Liver (tissue), 9 donors: ENCODE data around the gene IL4. TPM values are rescaled to one million over a fixed set of nuclear protein-coding genes. Genes with fewer than 3 reads are reported as not detected.

Experiments
- DNase-seq: peaks from one replicate; pipeline ENCODE4 v3.0.0-alpha.2; 2017; ENCODE audit warnings: low spot score
- H3K27ac ChIP-seq, 2 donors: one replicate each; pipeline ENCODE4 v1.7.0; 2013; ENCODE audit warnings: inconsistent platforms in 2 of 2, low read length in 2 of 2, control low read depth in 1 of 2, low read depth in 1 of 2, mild to moderate bottlenecking in 1 of 2
- H3K27me3 ChIP-seq, 4 donors: one replicate each; pipeline versions ENCODE4 v1.6.1 to v1.7.0; 2013; ENCODE audit warnings: low read length in 3 of 4, inconsistent platforms in 1 of 4, mild to moderate bottlenecking in 1 of 4, moderate library complexity in 1 of 4; ENCODE audit not compliant: control insufficient read depth in 4 of 4, insufficient read depth in 4 of 4
- H3K36me3 ChIP-seq, 4 donors: one replicate each; pipeline versions ENCODE4 v1.6.1 to v1.7.0; 2013; ENCODE audit warnings: low read length in 3 of 4, mild to moderate bottlenecking in 3 of 4, low read depth in 1 of 4, moderate library complexity in 1 of 4; ENCODE audit not compliant: control insufficient read depth in 4 of 4, insufficient read depth in 3 of 4
- H3K4me1 ChIP-seq, 4 donors: one replicate each; pipeline versions ENCODE4 v1.6.1 to v1.7.0; 2013; ENCODE audit warnings: low read length in 3 of 4, mild to moderate bottlenecking in 3 of 4, moderate library complexity in 1 of 4; ENCODE audit not compliant: control insufficient read depth in 4 of 4, insufficient read depth in 4 of 4
- H3K4me3 ChIP-seq, 3 donors: one replicate each; pipeline versions ENCODE4 v1.6.1 to v1.7.0; 2013; ENCODE audit warnings: low read length in 3 of 3, control low read depth in 1 of 3, low read depth in 1 of 3, mild to moderate bottlenecking in 1 of 3
- H3K9ac ChIP-seq, 2 donors: one replicate each; pipeline ENCODE4 v1.7.0; 2013; ENCODE audit warnings: low read length in 2 of 2, mild to moderate bottlenecking in 2 of 2, moderate library complexity in 2 of 2, control low read depth in 1 of 2, low read depth in 1 of 2
- H3K9me3 ChIP-seq, 4 donors: one replicate each; pipeline versions ENCODE4 v1.6.1 to v1.7.0; 2013; ENCODE audit warnings: low read length in 3 of 4; ENCODE audit not compliant: control insufficient read depth in 4 of 4
- EGR1 ChIP-seq, 2 donors: IDR thresholded peaks; 2 replicates each; pipeline ENCODE4 v1.6.1; 2016 to 2018; ENCODE audit warnings: antibody characterized with exemption in 2 of 2, low read depth in 2 of 2
- FOXA1 ChIP-seq: IDR thresholded peaks from 2 replicates; pipeline ENCODE4 v1.6.1; 2016; ENCODE audit warnings: antibody characterized with exemption
- FOXA2 ChIP-seq: IDR thresholded peaks from 2 replicates; pipeline ENCODE4 v1.6.1; 2016; ENCODE audit warnings: antibody characterized with exemption
- GABPA ChIP-seq, 2 donors: IDR thresholded peaks in 1 of 2; conservative IDR thresholded peaks in 1 of 2; 2 replicates each; pipeline ENCODE4 v1.6.1; 2016; ENCODE audit warnings: antibody characterized with exemption in 2 of 2, mild to moderate bottlenecking in 1 of 2, moderate library complexity in 1 of 2
- HNF4A ChIP-seq, 2 donors: conservative IDR thresholded peaks; 2 replicates each; pipeline ENCODE4 v1.6.1; 2016; ENCODE audit warnings: antibody characterized with exemption in 2 of 2, mild to moderate bottlenecking in 2 of 2
- HNF4G ChIP-seq: IDR thresholded peaks from 2 replicates; pipeline ENCODE4 v1.6.1; 2016; ENCODE audit warnings: antibody characterized with exemption
- JUND ChIP-seq, 2 donors: IDR thresholded peaks; 2 replicates each; pipeline ENCODE4 v1.6.1; 2016; ENCODE audit warnings: antibody characterized with exemption in 2 of 2
- NR2F2 ChIP-seq: IDR thresholded peaks from 2 replicates; pipeline ENCODE4 v1.6.1; 2016; ENCODE audit warnings: antibody characterized with exemption
- RAD21 ChIP-seq, 2 donors: IDR thresholded peaks; 2 replicates each; pipeline ENCODE4 v1.6.1; 2016; ENCODE audit warnings: antibody characterized with exemption in 2 of 2, mild to moderate bottlenecking in 2 of 2
- RXRA ChIP-seq, 2 donors: IDR thresholded peaks; 2 replicates each; pipeline ENCODE4 v1.6.1; 2017 to 2018; ENCODE audit warnings: antibody characterized with exemption in 2 of 2, mild to moderate bottlenecking in 1 of 2
- SP1 ChIP-seq: IDR thresholded peaks from 2 replicates; pipeline ENCODE4 v1.6.1; 2018; ENCODE audit warnings: antibody characterized with exemption, mild to moderate bottlenecking
- YY1 ChIP-seq: IDR thresholded peaks from 2 replicates; pipeline ENCODE4 v1.6.1; 2016; ENCODE audit warnings: antibody characterized with exemption, mild to moderate bottlenecking
- WGBS: extraction: QIAGEN DNeasy Blood & Tissue Kit; methylation state at CpG from one replicate; pipeline ENCODE4 v1.1.7; 2013; 5-methylcytosine and 5-hydroxymethylcytosine counted together
- polyA plus RNA-seq, 2 donors: library from polyadenylated mRNA; stranded (reverse) in 1 of 2; unstranded in 1 of 2; fragments of 200-250 nt in 1 of 2; fragments of >200 nt in 1 of 2; fragmentation: Nextera tagmentation in 1 of 2; extraction: Ambion mirVana in 1 of 2; gene quantifications; one replicate each; pipeline versions ENCODE4 v1.2.1 to v1.2.3, GENCODE V29; 2013 to 2015
- total RNA-seq, 2 donors: library from RNA; depleted of rRNA; stranded (reverse); fragments of >200 nt; gene quantifications; one replicate each; pipeline ENCODE4 v1.2.3, GENCODE V29; 2014
- TF ChIP-seq, protein P1 (sequence below): fragments of 150-350 bp; IDR thresholded peaks from 2 replicates; pipeline ENCODE4 v1.5.1; 2017; ENCODE audit warnings: improper control_type of control experiment, low read depth, low read length; ENCODE audit not compliant: missing input control
- TF ChIP-seq, protein P2 (sequence below): IDR thresholded peaks from 2 replicates; pipeline ENCODE4 v1.6.1; 2016; ENCODE audit warnings: antibody characterized with exemption
- TF ChIP-seq, protein P3 (sequence below): IDR thresholded peaks from 2 replicates; pipeline ENCODE4 v1.6.1; 2016; ENCODE audit warnings: antibody characterized with exemption, mild to moderate bottlenecking
- TF ChIP-seq, protein P4 (sequence below): IDR thresholded peaks from 2 replicates; pipeline ENCODE4 v1.6.1; 2016; ENCODE audit warnings: antibody characterized with exemption
- TF ChIP-seq, protein P5 (sequence below): IDR thresholded peaks from 2 replicates; pipeline ENCODE4 v1.6.1; 2016; ENCODE audit warnings: antibody characterized with exemption
- donor health status: healthy.
- donor health status: healthy.
- donor health status: healthy.
- donor health status: healthy.
- donor health status: healthy.

The IL4 gene
- total and polyA plus RNA-seq, 4 donors: not detected

DNA sequence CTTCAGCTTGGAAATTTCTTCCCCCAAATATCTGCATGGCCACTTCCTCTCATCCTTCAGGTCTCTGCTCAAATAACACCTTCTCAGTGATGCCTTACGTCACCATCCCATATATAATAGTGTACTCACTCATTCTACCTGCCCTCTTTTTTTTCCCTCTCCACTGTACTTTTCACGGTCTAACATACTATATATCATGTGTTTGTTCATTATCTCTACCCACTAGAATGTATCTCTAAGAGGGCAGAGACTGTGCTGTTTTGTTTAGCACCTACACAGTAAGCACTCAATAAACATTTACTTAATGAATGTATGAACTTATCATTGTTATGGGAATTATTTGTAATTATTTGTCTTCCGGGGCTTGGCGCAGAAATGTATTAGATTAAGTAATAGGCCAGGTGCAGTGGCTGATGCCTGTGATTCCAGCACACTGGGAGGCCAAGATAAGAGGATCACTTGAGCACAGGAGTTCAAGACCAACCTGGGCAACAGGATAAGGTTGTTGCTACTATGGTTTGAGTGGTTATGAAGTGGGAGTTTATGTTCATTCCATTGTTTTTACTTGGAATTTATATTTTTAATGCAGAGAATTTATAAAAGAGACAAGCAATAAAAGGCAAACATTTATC is 21.8 kb upstream of the IL4 start (continued):
- TF ChIP-seq, protein P1, sequence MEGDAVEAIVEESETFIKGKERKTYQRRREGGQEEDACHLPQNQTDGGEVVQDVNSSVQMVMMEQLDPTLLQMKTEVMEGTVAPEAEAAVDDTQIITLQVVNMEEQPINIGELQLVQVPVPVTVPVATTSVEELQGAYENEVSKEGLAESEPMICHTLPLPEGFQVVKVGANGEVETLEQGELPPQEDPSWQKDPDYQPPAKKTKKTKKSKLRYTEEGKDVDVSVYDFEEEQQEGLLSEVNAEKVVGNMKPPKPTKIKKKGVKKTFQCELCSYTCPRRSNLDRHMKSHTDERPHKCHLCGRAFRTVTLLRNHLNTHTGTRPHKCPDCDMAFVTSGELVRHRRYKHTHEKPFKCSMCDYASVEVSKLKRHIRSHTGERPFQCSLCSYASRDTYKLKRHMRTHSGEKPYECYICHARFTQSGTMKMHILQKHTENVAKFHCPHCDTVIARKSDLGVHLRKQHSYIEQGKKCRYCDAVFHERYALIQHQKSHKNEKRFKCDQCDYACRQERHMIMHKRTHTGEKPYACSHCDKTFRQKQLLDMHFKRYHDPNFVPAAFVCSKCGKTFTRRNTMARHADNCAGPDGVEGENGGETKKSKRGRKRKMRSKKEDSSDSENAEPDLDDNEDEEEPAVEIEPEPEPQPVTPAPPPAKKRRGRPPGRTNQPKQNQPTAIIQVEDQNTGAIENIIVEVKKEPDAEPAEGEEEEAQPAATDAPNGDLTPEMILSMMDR: no peak

DNA sequence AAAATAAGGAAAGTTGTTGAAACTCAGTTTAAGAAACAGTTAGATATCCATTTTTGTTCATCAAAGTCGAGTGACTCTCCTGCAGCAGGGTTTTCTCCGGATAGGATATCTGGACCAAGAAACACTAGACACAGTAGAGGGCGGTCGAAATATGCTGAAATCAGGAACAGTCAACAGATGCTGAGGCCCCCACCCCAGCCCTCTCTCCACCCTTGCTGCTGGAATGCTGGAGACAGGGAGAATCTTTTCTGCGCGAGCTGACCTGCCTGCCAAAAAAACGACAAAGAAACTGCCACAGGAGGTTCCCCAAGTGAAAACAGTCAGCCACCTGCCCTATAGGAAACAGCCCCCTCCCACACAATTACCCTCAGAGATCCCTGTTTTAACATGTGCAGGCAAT is 20.1 kb upstream of the IL4 start:
- no peaks in the 10 kb centered on the region for H3K9me3 ChIP-seq
- H3K4me1 ChIP-seq: peaks cover 0 to 12% (median 6%) of the 10 kb centered on the region in 4 donors
- H3K27ac ChIP-seq: no peak overlapping the region
- no peaks in the 10 kb centered on the region for H3K36me3 ChIP-seq
- 40% methylated on average over 7 of the region's 7 CpGs for WGBS
- peaks cover 0 to 6% (median 2%) of the 10 kb centered on the region in 4 donors for H3K27me3 ChIP-seq
- no peak for TF ChIP-seq FOXA2
- TF ChIP-seq, protein P2, sequence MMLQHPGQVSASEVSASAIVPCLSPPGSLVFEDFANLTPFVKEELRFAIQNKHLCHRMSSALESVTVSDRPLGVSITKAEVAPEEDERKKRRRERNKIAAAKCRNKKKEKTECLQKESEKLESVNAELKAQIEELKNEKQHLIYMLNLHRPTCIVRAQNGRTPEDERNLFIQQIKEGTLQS: no peak
- no peak for TF ChIP-seq GABPA (IDR thresholded peaks at IDR 0.05 in 1 of 2, conservative IDR thresholded peaks at IDR 0.05 in 1 of 2)
- no peak for TF ChIP-seq JUND (IDR thresholded peaks at IDR 0.05)
- TF ChIP-seq, protein P3, sequence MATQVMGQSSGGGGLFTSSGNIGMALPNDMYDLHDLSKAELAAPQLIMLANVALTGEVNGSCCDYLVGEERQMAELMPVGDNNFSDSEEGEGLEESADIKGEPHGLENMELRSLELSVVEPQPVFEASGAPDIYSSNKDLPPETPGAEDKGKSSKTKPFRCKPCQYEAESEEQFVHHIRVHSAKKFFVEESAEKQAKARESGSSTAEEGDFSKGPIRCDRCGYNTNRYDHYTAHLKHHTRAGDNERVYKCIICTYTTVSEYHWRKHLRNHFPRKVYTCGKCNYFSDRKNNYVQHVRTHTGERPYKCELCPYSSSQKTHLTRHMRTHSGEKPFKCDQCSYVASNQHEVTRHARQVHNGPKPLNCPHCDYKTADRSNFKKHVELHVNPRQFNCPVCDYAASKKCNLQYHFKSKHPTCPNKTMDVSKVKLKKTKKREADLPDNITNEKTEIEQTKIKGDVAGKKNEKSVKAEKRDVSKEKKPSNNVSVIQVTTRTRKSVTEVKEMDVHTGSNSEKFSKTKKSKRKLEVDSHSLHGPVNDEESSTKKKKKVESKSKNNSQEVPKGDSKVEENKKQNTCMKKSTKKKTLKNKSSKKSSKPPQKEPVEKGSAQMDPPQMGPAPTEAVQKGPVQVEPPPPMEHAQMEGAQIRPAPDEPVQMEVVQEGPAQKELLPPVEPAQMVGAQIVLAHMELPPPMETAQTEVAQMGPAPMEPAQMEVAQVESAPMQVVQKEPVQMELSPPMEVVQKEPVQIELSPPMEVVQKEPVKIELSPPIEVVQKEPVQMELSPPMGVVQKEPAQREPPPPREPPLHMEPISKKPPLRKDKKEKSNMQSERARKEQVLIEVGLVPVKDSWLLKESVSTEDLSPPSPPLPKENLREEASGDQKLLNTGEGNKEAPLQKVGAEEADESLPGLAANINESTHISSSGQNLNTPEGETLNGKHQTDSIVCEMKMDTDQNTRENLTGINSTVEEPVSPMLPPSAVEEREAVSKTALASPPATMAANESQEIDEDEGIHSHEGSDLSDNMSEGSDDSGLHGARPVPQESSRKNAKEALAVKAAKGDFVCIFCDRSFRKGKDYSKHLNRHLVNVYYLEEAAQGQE: no peak
- no peak for TF ChIP-seq YY1
- TF ChIP-seq HNF4G: no peak
- no peak for TF ChIP-seq HNF4A (conservative IDR thresholded peaks at IDR 0.05)
- TF ChIP-seq, protein P4, sequence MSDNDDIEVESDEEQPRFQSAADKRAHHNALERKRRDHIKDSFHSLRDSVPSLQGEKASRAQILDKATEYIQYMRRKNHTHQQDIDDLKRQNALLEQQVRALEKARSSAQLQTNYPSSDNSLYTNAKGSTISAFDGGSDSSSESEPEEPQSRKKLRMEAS: no peak
- TF ChIP-seq SP1: no peak
- TF ChIP-seq RXRA (IDR thresholded peaks at IDR 0.05): no peak
- TF ChIP-seq FOXA1: no peak
- TF ChIP-seq, protein P5, sequence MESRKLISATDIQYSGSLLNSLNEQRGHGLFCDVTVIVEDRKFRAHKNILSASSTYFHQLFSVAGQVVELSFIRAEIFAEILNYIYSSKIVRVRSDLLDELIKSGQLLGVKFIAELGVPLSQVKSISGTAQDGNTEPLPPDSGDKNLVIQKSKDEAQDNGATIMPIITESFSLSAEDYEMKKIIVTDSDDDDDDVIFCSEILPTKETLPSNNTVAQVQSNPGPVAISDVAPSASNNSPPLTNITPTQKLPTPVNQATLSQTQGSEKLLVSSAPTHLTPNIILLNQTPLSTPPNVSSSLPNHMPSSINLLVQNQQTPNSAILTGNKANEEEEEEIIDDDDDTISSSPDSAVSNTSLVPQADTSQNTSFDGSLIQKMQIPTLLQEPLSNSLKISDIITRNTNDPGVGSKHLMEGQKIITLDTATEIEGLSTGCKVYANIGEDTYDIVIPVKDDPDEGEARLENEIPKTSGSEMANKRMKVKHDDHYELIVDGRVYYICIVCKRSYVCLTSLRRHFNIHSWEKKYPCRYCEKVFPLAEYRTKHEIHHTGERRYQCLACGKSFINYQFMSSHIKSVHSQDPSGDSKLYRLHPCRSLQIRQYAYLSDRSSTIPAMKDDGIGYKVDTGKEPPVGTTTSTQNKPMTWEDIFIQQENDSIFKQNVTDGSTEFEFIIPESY: no peak
- no peak for TF ChIP-seq NR2F2
- no peak for TF ChIP-seq EGR1 (IDR thresholded peaks at IDR 0.05; ENCODE audit: low read depth in 2 of 2)
- TF ChIP-seq, protein P1: no peak
- TF ChIP-seq RAD21 (IDR thresholded peaks at IDR 0.05): no peak
- no peak overlapping the region for H3K4me3 ChIP-seq
- DNase-seq: peak; percentile 40
- H3K9ac ChIP-seq: no peak overlapping the region
